ENCODE measurements around the gene NUTM2F. TPM values are rescaled to one million over a fixed set of nuclear protein-coding genes. Genes with fewer than 3 reads are reported as not detected.
"Not testable (repeated sequence)": the region's sequence is repeated elsewhere in the genome, so short reads cannot be mapped to it uniquely, and the experiment has no call there.

The NUTM2F gene
- total RNA-seq, 2 donors from 2014 or later, result not detected

GRCh38 chr9:94298949-94299599, 29.4 kb downstream of the NUTM2F start:
- H3K27me3 Mint-ChIP-seq, result no peaks in the 10 kb centered on the region
- H3K36me3 Mint-ChIP-seq, result peaks cover 6% of the 10 kb centered on the region
- no peak overlapping the region for H3K27ac Mint-ChIP-seq
- H3K4me3 Mint-ChIP-seq, result no peak overlapping the region
- ATAC-seq, result no peak
- no peaks in the 10 kb centered on the region for H3K4me1 Mint-ChIP-seq (ENCODE audit: low read depth in 2 of 2)
- H3K9me3 Mint-ChIP-seq, result no peaks in the 10 kb centered on the region
- no peak for DNase-seq (ENCODE audit: low spot score)

GRCh38 chr9:94289691-94290090, 38.8 kb downstream of the NUTM2F start:
- peaks cover 3% of the 10 kb centered on the region for H3K9me3 Mint-ChIP-seq

GRCh38 chr9:94287877-94288513, 40.4 kb downstream of the NUTM2F start:
- no peak overlapping the region for H3K27ac Mint-ChIP-seq
- peaks cover 13% of the 10 kb centered on the region for H3K36me3 Mint-ChIP-seq

More at GRCh38 chr9:94289691-94290090, 38.8 kb downstream of the NUTM2F start:
- no peak for ATAC-seq
- H3K4me3 Mint-ChIP-seq, result no peak overlapping the region
- no peak overlapping the region for H3K27ac Mint-ChIP-seq
- H3K36me3 Mint-ChIP-seq, result peaks cover 18% of the 10 kb centered on the region
- H3K27me3 Mint-ChIP-seq, result no peaks in the 10 kb centered on the region
- no peak for DNase-seq (ENCODE audit: low spot score)
- peaks cover 5 to 6% of the 10 kb centered on the region in 2 donors for H3K4me1 Mint-ChIP-seq (ENCODE audit: low read depth in 2 of 2)

GRCh38 chr9:94286116-94286515, 42.3 kb downstream of the NUTM2F start:
- H3K4me3 Mint-ChIP-seq, result no peak overlapping the region
- peaks cover 15% of the 10 kb centered on the region for H3K36me3 Mint-ChIP-seq
- DNase-seq (ENCODE audit: low spot score) (no peak), ATAC-seq (no peak)
- peaks cover 5 to 6% of the 10 kb centered on the region in 2 donors for H3K4me1 Mint-ChIP-seq (ENCODE audit: low read depth in 2 of 2)
- no peak overlapping the region for H3K27ac Mint-ChIP-seq
- H3K9me3 Mint-ChIP-seq, result peaks cover under 1% of the 10 kb centered on the region
- no peaks in the 10 kb centered on the region for H3K27me3 Mint-ChIP-seq

More at GRCh38 chr9:94287877-94288513, 40.4 kb downstream of the NUTM2F start:
- no peak for DNase-seq (ENCODE audit: low spot score)
- no peak for ATAC-seq
- H3K4me1 Mint-ChIP-seq (ENCODE audit: low read depth in 2 of 2), result peaks cover 5 to 6% of the 10 kb centered on the region in 2 donors
- H3K9me3 Mint-ChIP-seq, result peaks cover 3% of the 10 kb centered on the region
- H3K27me3 Mint-ChIP-seq, result no peaks in the 10 kb centered on the region
- H3K4me3 Mint-ChIP-seq, result no peak overlapping the region

- ATAC-seq (no peak), DNase-seq (ENCODE audit: low spot score) (no peak)
- H3K27ac Mint-ChIP-seq, result no peak overlapping the region
- no peaks in the 10 kb centered on the region for H3K9me3 Mint-ChIP-seq
- H3K27me3 Mint-ChIP-seq, result no peaks in the 10 kb centered on the region
- no peak overlapping the region for H3K4me3 Mint-ChIP-seq
- peaks cover 5 to 9% of the 10 kb centered on the region in 2 donors for H3K4me1 Mint-ChIP-seq (ENCODE audit: low read depth in 2 of 2)
- H3K36me3 Mint-ChIP-seq, result peaks cover 41% of the 10 kb centered on the region
These were observed 47.3 kb downstream of the NUTM2F start for GRCh38 chr9:94281101-94281500.

- DNase-seq (ENCODE audit: low spot score) (no peak), ATAC-seq (no peak)
- Mint-ChIP-seq H3K9me3 (no peaks in the 10 kb centered on the region), H3K36me3 (peaks cover 41% of the 10 kb centered on the region), H3K27ac (no peak overlapping the region), H3K4me3 (no peak overlapping the region), H3K27me3 (no peaks in the 10 kb centered on the region), H3K4me1 (ENCODE audit: low read depth in 2 of 2) (peaks cover 5 to 10% of the 10 kb centered on the region in 2 donors)
These were observed 47.9 kb downstream of the NUTM2F start for GRCh38 chr9:94280409-94280989.

GRCh38 chr9:94277885-94278536, 50.4 kb downstream of the NUTM2F start:
- no peaks in the 10 kb centered on the region for H3K27me3 Mint-ChIP-seq
- H3K9me3 Mint-ChIP-seq, result no peaks in the 10 kb centered on the region
- H3K27ac Mint-ChIP-seq, result no peak overlapping the region
- no peak overlapping the region for H3K4me3 Mint-ChIP-seq
- ATAC-seq (no peak), DNase-seq (ENCODE audit: low spot score) (no peak)
- H3K4me1 Mint-ChIP-seq (ENCODE audit: low read depth in 2 of 2), result peaks cover under 1 to 19% of the 10 kb centered on the region in 2 donors
- H3K36me3 Mint-ChIP-seq, result peaks cover 33% of the 10 kb centered on the region

GRCh38 chr9:94277029-94277428, 51.4 kb downstream of the NUTM2F start:
- Mint-ChIP-seq H3K36me3 (peaks cover 33% of the 10 kb centered on the region), H3K4me1 (ENCODE audit: low read depth in 2 of 2) (peaks cover 10 to 26% of the 10 kb centered on the region in 2 donors)
- not testable (repeated sequence) for ATAC-seq; H3K9me3 Mint-ChIP-seq; DNase-seq (ENCODE audit: low spot score); H3K27me3 Mint-ChIP-seq; H3K27ac Mint-ChIP-seq; H3K4me3 Mint-ChIP-seq

GRCh38 chr9:94270009-94270408, 58.4 kb downstream of the NUTM2F start:
- Mint-ChIP-seq H3K9me3 (no peaks in the 10 kb centered on the region), H3K27ac (no peak overlapping the region), H3K4me1 (ENCODE audit: low read depth in 2 of 2) (peaks cover 10 to 16% of the 10 kb centered on the region in 2 donors), H3K4me3 (no peak overlapping the region), H3K27me3 (no peaks in the 10 kb centered on the region), H3K36me3 (peaks cover 6% of the 10 kb centered on the region)
- no peak for ATAC-seq
- no peak for DNase-seq (ENCODE audit: low spot score)

GRCh38 chr9:94269264-94269663, 59.2 kb downstream of the NUTM2F start:
- no peak overlapping the region for H3K4me3 Mint-ChIP-seq
- no peak overlapping the region for H3K27ac Mint-ChIP-seq
- H3K9me3 Mint-ChIP-seq, result no peaks in the 10 kb centered on the region
- ATAC-seq (no peak), DNase-seq (ENCODE audit: low spot score) (no peak)
- H3K36me3 Mint-ChIP-seq, result peaks cover 6% of the 10 kb centered on the region
- no peaks in the 10 kb centered on the region for H3K27me3 Mint-ChIP-seq
- H3K4me1 Mint-ChIP-seq (ENCODE audit: low read depth in 2 of 2), result peaks cover 10 to 14% of the 10 kb centered on the region in 2 donors

Other genes starting within 250 kb of the NUTM2F start
- 1 to 10 TPM; 5.1 to 6.8 TPM for gene PTPDC1, start 244.2 kb downstream of the NUTM2F start, total RNA-seq
- gene ZNF169, start 69.3 kb downstream of the NUTM2F start, total RNA-seq, result 10 to 100 TPM in 1 of 2 donors, 1 to 10 TPM in 1; 6.3 to 15.5 TPM
- not detected for gene PCAT7, start 226.4 kb upstream of the NUTM2F start, total RNA-seq

All from natural killer cell treated with Interleukin-12 subunit alpha and Interleukin-12 subunit beta and Interleukin-15 and Interleukin-18, amount 100 ng/mL, for 72 hours (primary cell).